Testis (tissue), 3 donors: ENCODE results near the gene CYS1. TPM values are rescaled to one million over a fixed set of nuclear protein-coding genes. Genes with fewer than 3 reads are reported as not detected.
"Not testable (repeated sequence)": the region's sequence is repeated elsewhere in the genome, so short reads cannot be mapped to it uniquely, and the experiment has no call there.

ENCODE experiments used
- DNase-seq: peaks from one replicate; pipeline ENCODE4 v3.0.0-alpha.2; 2019
- H3K27ac ChIP-seq, 2 donors: fragments of 200-600 bp; sonication (generic); one replicate each; pipeline ENCODE4 v1.5.1; 2019
- H3K27me3 ChIP-seq: fragments of 200-600 bp; sonication (generic); one replicate; pipeline ENCODE4 v1.5.1; 2019
- H3K36me3 ChIP-seq: fragments of 200-600 bp; sonication (generic); one replicate; pipeline ENCODE4 v1.5.1; 2017; ENCODE audit warnings: low read depth; ENCODE audit errors: missing control alignments
- H3K4me1 ChIP-seq: fragments of 200-600 bp; sonication (generic); one replicate; pipeline ENCODE4 v1.5.1; 2019
- H3K4me3 ChIP-seq, 2 donors: fragments of 200-600 bp; sonication (generic); one replicate each; pipeline ENCODE4 v1.5.1; 2017 to 2019
- H3K9me3 ChIP-seq: fragments of 200-600 bp; sonication (generic); one replicate; pipeline ENCODE4 v1.5.1; 2017
- CTCF ChIP-seq, 3 experiments: fragments of 450-650 bp in 2 of 3; fragments of 200-600 bp in 1 of 3; sonication (generic) in 1 of 3; IDR thresholded peaks; one replicate each; pipeline ENCODE4 v1.5.1; 2016 to 2019; ENCODE audit warnings: antibody characterized with exemption in 3 of 3, mild to moderate bottlenecking in 2 of 3, moderate library complexity in 1 of 3
- POLR2A ChIP-seq: fragments of 450-650 bp; IDR thresholded peaks from one replicate; pipeline ENCODE4 v1.6.1; 2017; ENCODE audit warnings: antibody characterized with exemption, mild to moderate bottlenecking, moderate library complexity
- WGBS, 2 donors: methylation state at CpG; one replicate each; pipeline ENCODE4 v1.1.5; 2018; 5-methylcytosine and 5-hydroxymethylcytosine counted together
- intact Hi-C: fragments of 100-400 bp; cut with DNase I; formaldehyde crosslinking; loops from one replicate; pipeline ENCODE4 v1.15.1; 2023; ENCODE audit warnings: low total_unique reads
- polyA plus RNA-seq: library from polyadenylated mRNA; stranded (reverse); fragments of 350-450 nt; fragmentation: Illumina TruSeq; extraction: RNeasy Lipid Tissue Mini Kit (QIAGEN cat#74804); gene quantifications from one replicate; pipeline ENCODE4 v1.2.3, GENCODE V29; 2014; ENCODE audit warnings: low read depth, low replicate concordance; ENCODE audit not compliant: insufficient read depth
- total RNA-seq, 2 donors: library from RNA; depleted of rRNA; stranded (reverse); fragments of >200 nt; gene quantifications; one replicate each; pipeline ENCODE4 v1.2.3, GENCODE V29; 2016

Gene CYS1
- total and polyA plus RNA-seq, 3 donors from 2014 or later: 3.7 to 5.5 (median 4.3) TPM

- Histone ChIP-seq H3K4me1 (no peaks in the 10 kb centered on the region), H3K27ac (no peak overlapping the region), H3K9me3 (no peaks in the 10 kb centered on the region), H3K27me3 (no peaks in the 10 kb centered on the region), H3K4me3 (no peak overlapping the region), H3K36me3 (no peaks in the 10 kb centered on the region)
- TF ChIP-seq CTCF (IDR thresholded peaks at IDR 0.05) (no peak), POLR2A (no peak)
- intact Hi-C loops: no loop called here
- DNase-seq: no peak
Observed at GRCh38 chr2:10109311-10109710, 29.1 kb upstream of the CYS1 start.

GRCh38 chr2:10104906-10105305, 24.7 kb upstream of the CYS1 start:
- intact Hi-C loops, DNase-seq, H3K4me3 ChIP-seq, H3K4me1 ChIP-seq, H3K27ac ChIP-seq, H3K27me3 ChIP-seq, H3K9me3 ChIP-seq, H3K36me3 ChIP-seq: not testable (repeated sequence)

GRCh38 chr2:10103179-10103578, 23.0 kb upstream of the CYS1 start:
- Histone ChIP-seq H3K4me3 (no peak overlapping the region), H3K9me3 (no peaks in the 10 kb centered on the region), H3K4me1 (no peaks in the 10 kb centered on the region), H3K36me3 (no peaks in the 10 kb centered on the region), H3K27ac (no peak overlapping the region), H3K27me3 (no peaks in the 10 kb centered on the region)
- TF ChIP-seq POLR2A: no peak
- TF ChIP-seq CTCF (IDR thresholded peaks at IDR 0.05): no peak
- intact Hi-C loops: no loop called here
- DNase-seq: no peak
- WGBS, 2 donors: 87 to 92% methylated on average over 6 of the region's 6 CpGs

- H3K4me3 ChIP-seq: no peak overlapping the region
- WGBS, 2 donors: 59 to 60% methylated on average over 7 of the region's 7 CpGs
- TF ChIP-seq POLR2A: no peak
- TF ChIP-seq CTCF (IDR thresholded peaks at IDR 0.05): no peak
Observed at GRCh38 chr2:10101491-10101890, 21.3 kb upstream of the CYS1 start.

GRCh38 chr2:10097352-10098148, 17.3 kb upstream of the CYS1 start:
- H3K36me3 ChIP-seq: no peaks in the 10 kb centered on the region
- WGBS, 2 donors: 39 to 48% methylated on average over 16 of the region's 16 CpGs
- no peak overlapping the region for H3K27ac ChIP-seq
- no peaks in the 10 kb centered on the region for H3K9me3 ChIP-seq
- no peak for TF ChIP-seq POLR2A
- TF ChIP-seq CTCF (IDR thresholded peaks at IDR 0.05): peak; percentile 42 to 88 (median 77)
- H3K27me3 ChIP-seq: no peaks in the 10 kb centered on the region
- intact Hi-C loops: no loop called here
- DNase-seq: peak; percentile 72
- no peak overlapping the region for H3K4me3 ChIP-seq
- no peaks in the 10 kb centered on the region for H3K4me1 ChIP-seq

More at GRCh38 chr2:10101491-10101890, 21.3 kb upstream of the CYS1 start:
- no peaks in the 10 kb centered on the region for H3K27me3 ChIP-seq
- no peaks in the 10 kb centered on the region for H3K9me3 ChIP-seq
- no peak for DNase-seq
- no peak overlapping the region for H3K27ac ChIP-seq
- intact Hi-C loops: no loop called here
- H3K36me3 ChIP-seq: no peaks in the 10 kb centered on the region
- no peaks in the 10 kb centered on the region for H3K4me1 ChIP-seq
